22Rv1 (cell line): ENCODE measurements around the gene TRAPPC1.

Experiments
- H3K27ac ChIP-seq: fragments of 450-650 bp; 2 replicates; pipeline ENCODE4 v1.5.1; 2017
- ZFX ChIP-seq: fragments of 450-650 bp; IDR thresholded peaks from 2 replicates; pipeline ENCODE4 v1.6.1; 2017; ENCODE audit warnings: antibody characterized with exemption, borderline replicate concordance
- TF ChIP-seq, protein P1 (sequence below): fragments of 450-650 bp; IDR thresholded peaks from 2 replicates; pipeline ENCODE4 v1.5.1; 2017; ENCODE audit warnings: mild to moderate bottlenecking

The TRAPPC1 gene

DNA sequence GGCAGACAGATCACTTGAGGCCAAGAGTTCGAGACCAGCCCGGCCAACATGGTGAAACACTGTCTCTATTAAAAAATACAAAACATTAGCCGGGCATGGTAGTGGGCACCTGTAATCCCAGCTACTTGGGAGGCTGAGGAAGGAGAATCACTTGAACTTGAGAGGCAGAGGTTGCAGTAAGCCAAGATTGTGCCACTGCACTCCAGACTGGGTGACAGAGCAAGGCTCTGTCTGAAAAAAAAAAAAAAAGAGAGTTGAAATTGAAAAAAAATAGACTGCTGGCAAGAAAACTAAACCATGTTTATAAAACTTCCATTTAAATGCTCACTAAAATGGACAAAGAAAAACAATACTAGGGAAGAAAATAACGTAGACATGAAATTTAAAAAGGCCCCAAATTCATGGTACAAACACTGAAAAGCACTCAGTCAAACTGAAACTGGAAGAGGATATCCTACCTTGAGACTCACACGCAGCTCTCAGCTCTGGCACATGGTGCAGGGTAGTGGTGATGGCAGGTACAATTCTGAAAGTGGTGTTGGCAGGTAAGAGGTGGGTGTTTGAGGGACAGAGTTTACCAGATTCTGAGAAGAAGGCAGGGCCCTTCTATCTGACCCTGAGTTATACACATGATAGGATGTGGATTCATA lies 19.5 kb upstream of the TRAPPC1 start:
- TF ChIP-seq, protein P1, sequence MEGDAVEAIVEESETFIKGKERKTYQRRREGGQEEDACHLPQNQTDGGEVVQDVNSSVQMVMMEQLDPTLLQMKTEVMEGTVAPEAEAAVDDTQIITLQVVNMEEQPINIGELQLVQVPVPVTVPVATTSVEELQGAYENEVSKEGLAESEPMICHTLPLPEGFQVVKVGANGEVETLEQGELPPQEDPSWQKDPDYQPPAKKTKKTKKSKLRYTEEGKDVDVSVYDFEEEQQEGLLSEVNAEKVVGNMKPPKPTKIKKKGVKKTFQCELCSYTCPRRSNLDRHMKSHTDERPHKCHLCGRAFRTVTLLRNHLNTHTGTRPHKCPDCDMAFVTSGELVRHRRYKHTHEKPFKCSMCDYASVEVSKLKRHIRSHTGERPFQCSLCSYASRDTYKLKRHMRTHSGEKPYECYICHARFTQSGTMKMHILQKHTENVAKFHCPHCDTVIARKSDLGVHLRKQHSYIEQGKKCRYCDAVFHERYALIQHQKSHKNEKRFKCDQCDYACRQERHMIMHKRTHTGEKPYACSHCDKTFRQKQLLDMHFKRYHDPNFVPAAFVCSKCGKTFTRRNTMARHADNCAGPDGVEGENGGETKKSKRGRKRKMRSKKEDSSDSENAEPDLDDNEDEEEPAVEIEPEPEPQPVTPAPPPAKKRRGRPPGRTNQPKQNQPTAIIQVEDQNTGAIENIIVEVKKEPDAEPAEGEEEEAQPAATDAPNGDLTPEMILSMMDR, result no peak
- no peak for TF ChIP-seq ZFX
- peak overlapping the region; percentile 68 for H3K27ac ChIP-seq

DNA sequence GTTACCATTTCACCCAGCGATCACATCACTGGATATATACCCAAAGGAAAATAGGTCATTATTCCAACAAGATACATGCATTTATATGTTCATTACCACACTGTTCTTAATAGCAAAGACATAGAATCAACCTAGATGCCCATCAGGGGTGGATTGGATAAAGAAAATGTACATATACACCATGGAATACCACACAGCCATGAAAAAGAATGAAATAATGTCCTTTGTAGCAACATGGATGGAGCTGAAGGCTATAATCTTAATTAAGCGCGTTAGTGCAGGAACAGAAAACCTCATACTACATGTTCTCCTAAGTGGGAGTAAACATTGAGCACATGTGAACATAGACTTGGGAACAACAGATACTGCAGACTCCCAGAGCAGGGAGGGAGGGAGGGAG lies 18.8 kb upstream of the TRAPPC1 start:
- TF ChIP-seq ZFX, result no peak
- TF ChIP-seq, protein P1, result no peak
- peak overlapping the region; percentile 68 for H3K27ac ChIP-seq

DNA sequence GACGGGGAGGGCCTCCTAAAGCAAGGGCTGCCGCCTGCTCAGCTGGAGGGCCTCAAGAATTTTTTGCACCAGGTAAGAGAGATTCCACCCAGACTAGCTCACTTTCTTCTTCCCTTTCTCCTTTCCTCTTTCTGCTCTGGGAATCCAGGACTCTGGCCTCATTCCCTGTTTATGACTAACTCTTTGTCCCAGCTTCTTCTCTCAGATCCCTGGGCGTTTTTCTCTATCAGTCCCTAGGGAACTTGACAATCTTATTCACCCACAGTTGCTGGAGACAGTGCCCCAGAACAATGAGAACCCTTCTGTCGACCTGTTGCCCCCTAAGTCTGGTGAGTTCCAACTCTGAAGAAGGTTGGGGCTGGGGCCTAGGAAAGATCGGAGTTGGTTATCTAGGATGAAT lies 15.9 kb upstream of the TRAPPC1 start:
- H3K27ac ChIP-seq, result peak overlapping the region; percentile 18; the same call in 1 of the 2 replicates
- TF ChIP-seq, protein P1, result no peak
- no peak for TF ChIP-seq ZFX

DNA sequence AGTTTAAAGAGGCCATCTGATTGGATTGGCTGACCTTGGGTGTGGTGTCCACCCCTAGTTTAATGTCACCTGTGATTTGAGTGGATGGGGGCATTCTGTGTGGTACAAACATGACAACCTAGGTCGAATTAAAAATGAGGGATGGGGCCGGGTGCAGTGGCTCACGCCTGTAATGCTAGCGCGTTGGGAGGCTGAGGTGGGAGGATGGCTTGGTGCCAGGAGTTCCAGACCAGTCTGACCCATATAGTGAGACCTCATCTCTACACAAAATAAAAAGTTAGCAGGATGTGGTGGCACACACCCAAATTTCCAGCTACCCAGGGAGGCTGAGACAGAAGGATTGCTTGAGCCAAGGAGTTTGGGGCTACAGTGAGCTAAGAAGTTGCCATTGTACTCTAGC lies 14.7 kb upstream of the TRAPPC1 start:
- TF ChIP-seq ZFX, result no peak
- TF ChIP-seq, protein P1, result no peak
- H3K27ac ChIP-seq, result no peak overlapping the region

DNA sequence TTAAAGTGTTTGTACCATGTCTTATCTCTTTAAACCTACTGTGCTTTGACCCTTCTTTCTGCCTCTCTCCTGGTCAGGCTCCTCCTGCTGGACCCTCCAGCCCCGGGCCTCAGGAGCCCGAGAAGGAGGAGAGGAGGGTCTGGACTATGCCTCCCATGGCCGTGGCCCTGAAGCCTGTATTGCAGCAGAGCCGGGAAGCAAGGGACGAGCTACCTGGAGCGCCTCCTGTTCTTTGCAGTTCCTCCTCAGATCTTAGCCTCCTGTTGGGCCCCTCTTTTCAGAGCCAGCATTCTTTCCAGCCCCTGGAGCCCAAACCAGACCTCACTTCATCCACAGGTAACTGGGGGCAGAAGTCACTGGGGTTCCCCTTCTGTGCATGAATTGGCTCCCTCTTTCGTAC lies 13.9 kb upstream of the TRAPPC1 start:
- H3K27ac ChIP-seq, result no peak overlapping the region
- no peak for TF ChIP-seq ZFX
- TF ChIP-seq, protein P1, result no peak

DNA sequence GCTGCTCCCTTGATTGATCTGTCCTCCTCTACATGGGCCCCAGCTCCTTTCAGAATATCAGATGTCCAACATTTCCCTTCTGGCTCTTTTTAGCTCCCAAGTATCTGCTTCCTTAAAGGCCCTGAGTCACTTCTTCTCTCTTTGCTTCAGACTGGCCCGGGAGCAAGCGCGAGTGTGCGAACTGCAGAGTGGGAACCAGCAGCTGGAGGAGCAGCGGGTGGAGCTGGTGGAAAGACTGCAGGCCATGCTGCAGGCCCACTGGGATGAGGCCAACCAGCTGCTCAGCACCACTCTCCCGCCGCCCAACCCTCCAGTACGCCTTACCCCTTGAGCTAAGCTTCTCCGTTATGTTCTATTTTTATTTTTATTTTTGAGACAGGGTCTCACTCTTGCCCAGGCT lies 12.6 kb upstream of the TRAPPC1 start:
- H3K27ac ChIP-seq, result no peak overlapping the region
- TF ChIP-seq, protein P1, result no peak
- TF ChIP-seq ZFX, result no peak

DNA sequence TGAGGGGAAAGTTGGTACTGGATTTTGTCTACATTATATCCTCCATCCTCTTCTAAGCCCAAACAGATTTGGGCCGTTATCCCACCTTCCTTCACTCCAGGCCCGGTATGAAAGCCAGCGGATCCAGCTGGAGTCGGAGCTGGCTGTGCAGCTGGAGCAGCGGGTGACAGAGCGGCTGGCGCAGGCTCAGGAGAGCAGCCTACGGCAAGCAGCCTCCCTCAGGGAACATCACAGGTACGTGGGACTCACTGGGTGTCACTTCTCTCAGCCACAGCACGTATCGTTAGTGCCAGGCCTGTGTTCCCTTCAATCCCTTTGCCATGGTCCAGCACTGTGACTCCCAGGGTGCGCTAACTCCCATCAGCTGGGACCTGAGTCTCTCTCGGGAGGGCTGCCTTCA lies 11.5 kb upstream of the TRAPPC1 start:
- H3K27ac ChIP-seq, result no peak overlapping the region
- TF ChIP-seq ZFX, result no peak
- TF ChIP-seq, protein P1, result no peak
